Fibroblast of villous mesenchyme (primary cell): Measurements from ENCODE around the gene ZNF319. TPM values are rescaled to one million over a fixed set of nuclear protein-coding genes. Genes with fewer than 3 reads are reported as not detected.

ENCODE experiments used
- DNase-seq: peaks from one replicate; pipeline ENCODE4 v3.0.0-alpha.2; 2010; ENCODE audit warnings: low read depth
- H3K4me3 ChIP-seq: 2 replicates; pipeline ENCODE4 v1.5.1; 2011; ENCODE audit warnings: low read depth, mild to moderate bottlenecking, low read length
- total RNA-seq: library from RNA; depleted of rRNA; stranded (reverse); fragments of >200 nt; gene quantifications from 2 replicates; pipeline ENCODE4 v1.2.3, GENCODE V29; 2012
- TF ChIP-seq, protein P1 (sequence below): IDR thresholded peaks from 2 replicates; pipeline ENCODE4 v1.5.1; 2012; ENCODE audit warnings: low read depth, mild to moderate bottlenecking, low read length; ENCODE audit not compliant: insufficient read depth

The ZNF319 gene
- total RNA-seq, 1 donor: 6.0 TPM

GRCh38 chr16:58021661-58022551 is 21.4 kb upstream of the ZNF319 start:
- peak; percentile 65 for DNase-seq
- H3K4me3 ChIP-seq: no peak overlapping the region
- TF ChIP-seq, protein P1, sequence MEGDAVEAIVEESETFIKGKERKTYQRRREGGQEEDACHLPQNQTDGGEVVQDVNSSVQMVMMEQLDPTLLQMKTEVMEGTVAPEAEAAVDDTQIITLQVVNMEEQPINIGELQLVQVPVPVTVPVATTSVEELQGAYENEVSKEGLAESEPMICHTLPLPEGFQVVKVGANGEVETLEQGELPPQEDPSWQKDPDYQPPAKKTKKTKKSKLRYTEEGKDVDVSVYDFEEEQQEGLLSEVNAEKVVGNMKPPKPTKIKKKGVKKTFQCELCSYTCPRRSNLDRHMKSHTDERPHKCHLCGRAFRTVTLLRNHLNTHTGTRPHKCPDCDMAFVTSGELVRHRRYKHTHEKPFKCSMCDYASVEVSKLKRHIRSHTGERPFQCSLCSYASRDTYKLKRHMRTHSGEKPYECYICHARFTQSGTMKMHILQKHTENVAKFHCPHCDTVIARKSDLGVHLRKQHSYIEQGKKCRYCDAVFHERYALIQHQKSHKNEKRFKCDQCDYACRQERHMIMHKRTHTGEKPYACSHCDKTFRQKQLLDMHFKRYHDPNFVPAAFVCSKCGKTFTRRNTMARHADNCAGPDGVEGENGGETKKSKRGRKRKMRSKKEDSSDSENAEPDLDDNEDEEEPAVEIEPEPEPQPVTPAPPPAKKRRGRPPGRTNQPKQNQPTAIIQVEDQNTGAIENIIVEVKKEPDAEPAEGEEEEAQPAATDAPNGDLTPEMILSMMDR: no peak

DNA sequence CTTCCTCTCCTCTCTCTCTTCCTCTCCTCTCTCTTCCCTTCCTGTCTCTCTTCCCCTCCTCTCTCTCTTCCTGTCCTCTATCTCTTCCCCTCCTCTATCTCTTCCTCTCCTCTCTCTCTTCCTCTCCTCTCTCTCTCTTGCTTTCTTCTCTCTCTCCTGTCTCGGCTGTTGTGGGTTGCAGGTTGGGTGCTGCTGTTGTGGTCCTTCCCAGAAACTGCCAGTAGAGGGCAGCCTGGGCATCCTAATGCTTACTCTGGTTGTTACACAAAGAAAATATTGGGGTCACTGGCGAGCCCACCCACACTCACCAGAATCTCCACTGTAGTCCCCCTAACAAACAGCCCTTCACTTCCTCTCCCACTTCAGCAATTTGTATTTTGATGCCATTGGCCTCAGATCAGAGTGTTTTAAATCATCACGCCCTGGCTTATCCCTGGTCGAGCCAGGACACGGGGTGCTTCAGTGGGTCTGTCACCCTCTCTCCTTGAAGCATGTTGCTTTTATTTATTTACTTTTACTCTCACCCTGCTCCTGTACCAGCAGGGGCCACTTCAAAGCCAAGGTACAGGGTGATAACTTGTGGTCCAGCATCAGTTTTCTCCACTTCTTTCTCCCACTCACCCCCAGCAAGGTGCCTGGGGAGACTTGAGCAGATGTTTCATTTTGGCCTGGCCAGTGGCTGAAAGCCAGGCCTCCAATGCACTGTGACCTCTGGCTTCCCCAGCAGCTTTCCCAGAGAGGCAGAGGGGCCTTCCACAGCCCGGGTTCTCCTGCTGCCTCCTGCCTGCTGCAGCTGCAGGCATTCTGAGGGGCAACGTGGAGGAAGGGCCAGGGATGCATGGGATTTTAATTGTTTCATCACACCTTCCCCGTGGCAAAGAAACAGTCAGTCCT is 20.4 kb upstream of the ZNF319 start:
- TF ChIP-seq, protein P1: peak; percentile 84
- H3K4me3 ChIP-seq: no peak overlapping the region
- DNase-seq: peak; percentile 42

GRCh38 chr16:58019866-58020538 is 19.5 kb upstream of the ZNF319 start:
- DNase-seq: no peak
- H3K4me3 ChIP-seq: no peak overlapping the region
- TF ChIP-seq, protein P1: no peak

DNA sequence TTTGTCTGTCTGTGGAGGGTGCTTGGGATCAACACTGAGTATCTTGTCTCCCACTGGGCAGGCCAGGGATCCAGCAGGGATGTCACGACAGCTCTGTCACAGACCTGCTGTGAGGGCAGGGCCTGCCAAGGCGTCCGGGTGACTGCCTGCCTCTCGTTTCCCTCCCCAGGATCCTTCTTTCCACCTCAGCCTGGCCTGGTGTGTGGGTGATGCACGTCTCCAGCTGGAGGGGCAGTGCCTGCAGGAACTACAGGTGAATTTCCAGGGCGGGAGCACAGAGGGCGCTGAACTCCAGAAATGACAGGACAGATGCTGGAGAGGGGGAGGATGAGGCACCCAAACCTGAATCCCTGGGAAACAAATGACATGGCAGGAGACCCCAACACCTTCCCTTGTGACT is 18.3 kb upstream of the ZNF319 start:
- no peak for DNase-seq
- H3K4me3 ChIP-seq: no peak overlapping the region
- TF ChIP-seq, protein P1: no peak

DNA sequence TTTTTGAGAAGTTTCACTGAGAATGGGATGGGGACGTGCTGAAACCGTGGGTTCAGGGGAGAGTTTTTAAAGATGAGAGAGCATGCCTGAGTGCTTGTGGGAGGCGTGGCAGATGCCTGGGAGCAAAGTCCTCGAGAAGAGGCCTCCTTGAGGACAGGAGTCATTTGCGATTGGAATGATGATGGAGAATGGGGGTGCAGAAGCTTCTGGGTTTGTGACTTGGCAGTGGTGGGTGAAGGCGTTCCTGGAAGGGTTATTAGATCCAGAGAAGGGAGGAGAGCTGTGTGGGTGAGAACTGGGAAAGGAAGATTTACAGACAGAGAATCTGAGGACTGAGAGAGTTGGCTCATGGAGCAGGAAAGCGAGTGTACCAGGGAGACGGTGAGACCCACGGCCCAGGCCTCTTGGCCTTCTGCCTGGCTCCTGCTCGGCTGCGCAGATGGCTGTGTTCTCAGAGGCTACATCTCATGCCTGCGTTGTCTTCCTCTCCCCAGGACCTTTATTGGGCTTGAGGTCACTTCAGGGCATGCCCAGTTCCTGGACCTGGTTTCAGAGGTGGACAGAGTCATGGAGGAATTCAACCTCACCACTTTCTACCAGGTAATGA is 16.5 kb upstream of the ZNF319 start:
- H3K4me3 ChIP-seq: no peak overlapping the region
- TF ChIP-seq, protein P1: no peak
- DNase-seq: no peak
